ENCODE data around the gene TMPRSS4. TPM values are rescaled to one million over a fixed set of nuclear protein-coding genes. Genes with fewer than 3 reads are reported as not detected.

TMPRSS4 gene
- polyA plus RNA-seq, 3 donors = not detected

DNA sequence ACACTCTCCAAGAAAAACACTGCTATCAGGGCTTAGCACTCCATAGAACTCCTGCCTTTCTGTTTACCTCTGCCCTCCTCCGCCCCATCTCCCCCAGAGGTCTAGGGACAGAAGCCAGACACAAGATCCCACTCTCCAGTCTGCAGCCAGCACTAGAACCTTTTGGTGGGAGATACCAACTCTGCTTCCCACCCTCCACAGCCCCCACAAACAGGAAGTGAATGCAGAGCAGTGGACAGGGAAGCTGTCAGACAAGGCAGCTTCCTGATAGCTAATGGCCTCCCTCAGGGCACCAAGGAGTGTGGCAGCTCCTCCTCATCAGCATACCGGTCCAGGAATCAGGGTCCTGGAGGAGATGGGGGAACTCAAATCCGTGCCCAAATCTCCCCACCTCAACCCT lies 70.6 kb downstream of the TMPRSS4 start:
- Mint-ChIP-seq H3K27me3 (ENCODE audit: low read depth in 3 of 3) (peaks cover 22 to 32% (median 25%) of the 10 kb centered on the region in 3 donors), H3K4me1 (peaks cover 40% of the 10 kb centered on the region), H3K9me3 (peaks cover 0 to 7% (median 0%) of the 10 kb centered on the region in 7 donors), H3K27ac (peak overlapping the region in 1 of 7 donors; percentile 73), H3K4me3 (no peak overlapping the region), H3K36me3 (peaks cover 0 to 3% of the 10 kb centered on the region in 2 donors)
- peak in 2 of 3 donors; percentile 25 to 28 for DNase-seq
- H3K4me2 ChIP-seq (replicated peaks; ENCODE audit: extremely low read depth, low read length, poor library complexity, severe bottlenecking) = no peak overlapping the region
- 100% methylated on average over 1 of the region's 3 CpGs for WGBS (ENCODE audit: insufficient coverage)
- no peaks in the 10 kb centered on the region for H4K20me1 ChIP-seq (ENCODE audit: insufficient read depth, low read length)
- no peak overlapping the region for H3K9ac ChIP-seq (ENCODE audit: insufficient read depth, low read length, poor library complexity, severe bottlenecking)
- H3K27me3 ChIP-seq (ENCODE audit: control insufficient read depth in 2 of 2, insufficient read depth in 2 of 2, low read length in 2 of 2) = peaks cover 13 to 26% of the 10 kb centered on the region in 2 donors
- no peak overlapping the region for H3K27ac ChIP-seq (ENCODE audit: low read depth in 1 of 2, low read length in 2 of 2)
- H3K9me3 ChIP-seq (replicated peaks in 1 of 2; ENCODE audit: control insufficient read depth in 1 of 2, insufficient read depth in 1 of 2, low read length in 2 of 2) = no peaks in the 10 kb centered on the region
- H3K4me3 ChIP-seq (replicated peaks in 1 of 3; ENCODE audit: low read depth in 2 of 3, low read length in 3 of 3) = no peak overlapping the region
- TF ChIP-seq, protein P1, sequence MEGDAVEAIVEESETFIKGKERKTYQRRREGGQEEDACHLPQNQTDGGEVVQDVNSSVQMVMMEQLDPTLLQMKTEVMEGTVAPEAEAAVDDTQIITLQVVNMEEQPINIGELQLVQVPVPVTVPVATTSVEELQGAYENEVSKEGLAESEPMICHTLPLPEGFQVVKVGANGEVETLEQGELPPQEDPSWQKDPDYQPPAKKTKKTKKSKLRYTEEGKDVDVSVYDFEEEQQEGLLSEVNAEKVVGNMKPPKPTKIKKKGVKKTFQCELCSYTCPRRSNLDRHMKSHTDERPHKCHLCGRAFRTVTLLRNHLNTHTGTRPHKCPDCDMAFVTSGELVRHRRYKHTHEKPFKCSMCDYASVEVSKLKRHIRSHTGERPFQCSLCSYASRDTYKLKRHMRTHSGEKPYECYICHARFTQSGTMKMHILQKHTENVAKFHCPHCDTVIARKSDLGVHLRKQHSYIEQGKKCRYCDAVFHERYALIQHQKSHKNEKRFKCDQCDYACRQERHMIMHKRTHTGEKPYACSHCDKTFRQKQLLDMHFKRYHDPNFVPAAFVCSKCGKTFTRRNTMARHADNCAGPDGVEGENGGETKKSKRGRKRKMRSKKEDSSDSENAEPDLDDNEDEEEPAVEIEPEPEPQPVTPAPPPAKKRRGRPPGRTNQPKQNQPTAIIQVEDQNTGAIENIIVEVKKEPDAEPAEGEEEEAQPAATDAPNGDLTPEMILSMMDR (IDR thresholded peaks at IDR 0.05) = no peak
- no peaks in the 10 kb centered on the region for H3K36me3 ChIP-seq (replicated peaks in 1 of 2; ENCODE audit: control insufficient read depth in 1 of 2, insufficient read depth in 2 of 2, low read length in 2 of 2)
- H2AFZ ChIP-seq (ENCODE audit: insufficient read depth, low read depth, low read length, poor library complexity, severe bottlenecking) = peak overlapping the region; percentile 54
- H3K4me1 ChIP-seq (ENCODE audit: control insufficient read depth in 1 of 2, insufficient read depth in 2 of 2, low read length in 2 of 2) = peaks cover 25 to 42% of the 10 kb centered on the region in 2 donors
- no peaks in the 10 kb centered on the region for H3K79me2 ChIP-seq (ENCODE audit: insufficient read depth, low read length)
- intact Hi-C loops (cut with micrococcal nuclease) = loop anchor here (5.0 to 10.0 kb wide), 6 partner anchors 40 to 337 kb away; partner anchors contain the start of gene UBE4A (in 1 of the 2)

DNA sequence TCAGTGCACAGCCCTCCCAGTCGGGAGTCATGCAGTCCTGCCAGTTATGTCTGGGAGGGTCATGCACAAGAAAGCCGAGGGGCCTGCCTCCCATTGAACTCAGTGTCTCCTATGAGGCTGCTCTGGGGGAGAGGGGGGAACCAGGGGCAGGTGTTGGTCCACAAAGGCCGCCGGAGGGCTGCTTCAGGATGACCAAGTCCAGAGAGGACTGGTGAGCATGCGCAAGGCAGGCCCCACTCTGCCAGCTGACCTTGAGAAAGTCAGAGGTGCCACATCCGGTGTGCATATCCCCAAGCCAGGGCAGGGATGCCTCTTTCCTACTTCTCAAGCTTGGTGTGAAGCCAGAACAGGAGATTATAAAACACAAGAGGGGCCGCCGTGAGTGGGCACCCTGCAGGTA lies 71.4 kb downstream of the TMPRSS4 start:
- Histone ChIP-seq H3K27ac (ENCODE audit: low read depth in 1 of 2, low read length in 2 of 2) (no peak overlapping the region), H3K4me1 (ENCODE audit: control insufficient read depth in 1 of 2, insufficient read depth in 2 of 2, low read length in 2 of 2) (peaks cover 24 to 42% of the 10 kb centered on the region in 2 donors), H3K36me3 (replicated peaks in 1 of 2; ENCODE audit: control insufficient read depth in 1 of 2, insufficient read depth in 2 of 2, low read length in 2 of 2) (no peaks in the 10 kb centered on the region), H3K27me3 (ENCODE audit: control insufficient read depth in 2 of 2, insufficient read depth in 2 of 2, low read length in 2 of 2) (peaks cover 16 to 32% of the 10 kb centered on the region in 2 donors), H3K9ac (ENCODE audit: insufficient read depth, low read length, poor library complexity, severe bottlenecking) (no peak overlapping the region), H3K4me2 (replicated peaks; ENCODE audit: extremely low read depth, low read length, poor library complexity, severe bottlenecking) (no peak overlapping the region), H3K9me3 (replicated peaks in 1 of 2; ENCODE audit: control insufficient read depth in 1 of 2, insufficient read depth in 1 of 2, low read length in 2 of 2) (no peaks in the 10 kb centered on the region), H3K79me2 (ENCODE audit: insufficient read depth, low read length) (no peaks in the 10 kb centered on the region), H3K4me3 (replicated peaks in 1 of 3; ENCODE audit: low read depth in 2 of 3, low read length in 3 of 3) (no peak overlapping the region), H2AFZ (ENCODE audit: insufficient read depth, low read depth, low read length, poor library complexity, severe bottlenecking) (no peak overlapping the region), H4K20me1 (ENCODE audit: insufficient read depth, low read length) (no peaks in the 10 kb centered on the region)
- WGBS (ENCODE audit: insufficient coverage) = 96% methylated on average over 6 of the region's 8 CpGs
- intact Hi-C loops (cut with micrococcal nuclease) = loop anchor here (5.0 to 10.0 kb wide), 6 partner anchors 39 to 337 kb away; partner anchors contain the start of gene UBE4A (in 1 of the 2)
- H3K36me3 Mint-ChIP-seq = peaks cover 0 to 3% of the 10 kb centered on the region in 2 donors
- H3K27ac Mint-ChIP-seq = no peak overlapping the region
- DNase-seq = no peak
- H3K9me3 Mint-ChIP-seq = peaks cover 0 to 8% (median 0%) of the 10 kb centered on the region in 7 donors
- H3K4me1 Mint-ChIP-seq = peaks cover 38% of the 10 kb centered on the region
- TF ChIP-seq, protein P1 (IDR thresholded peaks at IDR 0.05) = no peak
- H3K4me3 Mint-ChIP-seq = no peak overlapping the region
- peaks cover 28 to 38% (median 29%) of the 10 kb centered on the region in 3 donors for H3K27me3 Mint-ChIP-seq (ENCODE audit: low read depth in 3 of 3)

Measured in CD14-positive monocyte (primary cell).